Activated naive CD8-positive, alpha-beta T cell treated with anti-CD3 and anti-CD28 coated beads, Interleukin-2, amount 10 ng/mL, durations not matched to agents 7 days and 5 days (primary cell): ENCODE data around the gene NFATC3. TPM values are rescaled to one million over a fixed set of nuclear protein-coding genes. Genes with fewer than 3 reads are reported as not detected.
"Not testable (repeated sequence)": the region's sequence is repeated elsewhere in the genome, so short reads cannot be mapped to it uniquely, and the experiment has no call there.

Experiments
- ATAC-seq: fragments of 150-1000 bp; cut with Tn5 transposase; one replicate; pipeline ENCODE4 v1.10.0; 2021; ENCODE audit warnings: low read depth, moderate library complexity
- POLR2A ChIA-PET: fragments of 350-600 bp; sonication (Branson Sonifier 250); formaldehyde crosslinking; loops from one replicate; lab custom pipeline; 2021; ENCODE audit warnings: antibody characterized with exemption; lab: Charles Lee
- DNase-seq: peaks from one replicate; pipeline ENCODE4 v3.0.0; 2021
- H3K27ac Mint-ChIP-seq: one replicate; pipeline ENCODE4 v1.8.0; 2022; ENCODE audit warnings: mild to moderate bottlenecking, mixed read lengths
- H3K27me3 Mint-ChIP-seq: one replicate; pipeline ENCODE4 v1.8.0; 2022; ENCODE audit warnings: mild to moderate bottlenecking, moderate library complexity, mixed read lengths
- H3K36me3 Mint-ChIP-seq: one replicate; pipeline ENCODE4 v1.8.0; 2021; ENCODE audit warnings: mild to moderate bottlenecking, mixed read lengths
- H3K4me1 Mint-ChIP-seq: one replicate; pipeline ENCODE4 v1.8.0; 2021; ENCODE audit warnings: mixed read lengths
- H3K4me3 Mint-ChIP-seq: one replicate; pipeline ENCODE4 v1.8.0; 2022; ENCODE audit warnings: mild to moderate bottlenecking, moderate library complexity, mixed read lengths
- H3K9me3 Mint-ChIP-seq: one replicate; pipeline ENCODE4 v1.8.0; 2021; ENCODE audit warnings: mixed read lengths
- total RNA-seq, 2 experiments: library from RNA; stranded (reverse); gene quantifications; one replicate each; pipeline ENCODE4 v1.2.3, GENCODE V29; 2021

The NFATC3 gene
- total RNA-seq, 2 experiments from 2014 or later = 132 to 139 TPM

GRCh38 chr16:68086336-68086841 lies 1.2 kb downstream of the NFATC3 start:
- DNase-seq (no peak), ATAC-seq (no peak)
- Mint-ChIP-seq H3K27me3 (no peaks in the 10 kb centered on the region), H3K27ac (peak overlapping the region; percentile 90), H3K36me3 (peaks cover 7% of the 10 kb centered on the region), H3K4me1 (peaks cover 56% of the 10 kb centered on the region), H3K4me3 (peak overlapping the region; percentile 99), H3K9me3 (no peaks in the 10 kb centered on the region)
- POLR2A ChIA-PET = interaction anchor here (1.1 to 11.3 kb wide), 5 partner anchors 14 to 149 kb away, joined by 3 to 240 read pairs (median 7); partner anchors contain the start of genes DPEP2 and PSMB10

DNA sequence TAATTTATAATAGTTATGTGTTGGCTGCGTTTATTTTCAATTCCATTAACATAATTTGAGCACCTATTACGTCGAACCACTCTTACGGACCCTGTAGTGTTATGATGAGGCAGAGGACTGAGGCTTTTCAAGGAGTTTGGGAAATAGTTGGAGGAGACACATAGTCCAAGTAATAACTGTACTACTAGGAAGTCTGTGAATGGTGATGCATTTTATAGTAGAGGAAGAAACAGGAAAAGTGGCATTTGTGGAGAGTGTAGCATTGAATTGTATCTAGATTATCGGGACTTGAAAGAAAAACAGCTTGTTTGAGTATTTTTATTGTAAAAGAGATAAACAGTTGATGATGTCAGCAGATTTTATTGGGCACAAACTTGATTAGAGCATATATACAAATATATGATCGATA lies 1.7 kb downstream of the NFATC3 start:
- ATAC-seq (no peak), DNase-seq (no peak)
- Mint-ChIP-seq H3K4me3 (peak overlapping the region; percentile 99), H3K36me3 (peaks cover 7% of the 10 kb centered on the region), H3K27me3 (no peaks in the 10 kb centered on the region), H3K4me1 (peaks cover 56% of the 10 kb centered on the region), H3K9me3 (no peaks in the 10 kb centered on the region), H3K27ac (peak overlapping the region; percentile 90)
- POLR2A ChIA-PET = interaction anchor here (1.4 to 11.3 kb wide), 3 partner anchors 15 to 150 kb away, joined by 3 to 240 read pairs (median 7); partner anchors contain the start of genes DPEP2 and PSMB10

DNA sequence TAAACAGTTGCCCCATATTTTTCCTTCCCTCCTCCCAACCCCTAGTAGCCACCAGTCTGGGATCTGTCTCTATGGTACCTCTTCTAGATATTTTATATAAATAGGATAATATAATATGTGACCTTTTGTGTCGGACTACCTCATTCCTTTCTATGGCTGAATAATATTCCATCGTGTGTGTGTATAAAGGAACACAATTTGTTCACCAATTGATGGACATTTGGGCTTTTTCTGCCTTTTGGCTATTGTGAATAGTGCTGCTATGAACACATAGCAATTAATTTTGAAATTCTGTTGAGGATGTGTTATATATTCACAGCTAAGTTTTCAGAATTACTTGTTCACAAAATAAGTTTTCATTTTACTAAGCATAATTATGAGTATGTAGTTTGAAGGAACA lies 2.5 kb downstream of the NFATC3 start:
- POLR2A ChIA-PET = interaction anchor here (1.4 to 11.3 kb wide), 3 partner anchors 15 to 151 kb away, joined by 3 to 240 read pairs (median 7); partner anchors contain the start of genes DPEP2 and PSMB10
- H3K27ac Mint-ChIP-seq = peak overlapping the region; percentile 74
- peaks cover 7% of the 10 kb centered on the region for H3K36me3 Mint-ChIP-seq
- H3K9me3 Mint-ChIP-seq = no peaks in the 10 kb centered on the region
- DNase-seq (no peak), ATAC-seq (no peak)
- H3K4me3 Mint-ChIP-seq = peak overlapping the region; percentile 99
- peaks cover 51% of the 10 kb centered on the region for H3K4me1 Mint-ChIP-seq
- H3K27me3 Mint-ChIP-seq = no peaks in the 10 kb centered on the region

GRCh38 chr16:68088130-68088972 lies 3.2 kb downstream of the NFATC3 start:
- Mint-ChIP-seq H3K4me1 (peaks cover 48% of the 10 kb centered on the region), H3K4me3 (peak overlapping the region; percentile 99), H3K36me3 (peaks cover 10% of the 10 kb centered on the region), H3K27ac (peak overlapping the region; percentile 77), H3K9me3 (no peaks in the 10 kb centered on the region), H3K27me3 (no peaks in the 10 kb centered on the region)
- POLR2A ChIA-PET = interaction anchor here (0.6 to 11.3 kb wide), 3 partner anchors 8 to 33 kb away, joined by 4 to 240 read pairs (median 7); no protein-coding TSS in a partner anchor
- DNase-seq = no peak
- no peak for ATAC-seq

- H3K27ac Mint-ChIP-seq = peak overlapping the region; percentile 77
- H3K4me3 Mint-ChIP-seq = peak overlapping the region; percentile 84
- POLR2A ChIA-PET = interaction anchor here (1.3 to 11.3 kb wide), 2 partner anchors 9 to 17 kb away, joined by 7 to 240 read pairs; no protein-coding TSS in a partner anchor
- DNase-seq = no peak
- ATAC-seq = no peak
- H3K36me3 Mint-ChIP-seq = peaks cover 10% of the 10 kb centered on the region
- peaks cover 45% of the 10 kb centered on the region for H3K4me1 Mint-ChIP-seq
- no peaks in the 10 kb centered on the region for H3K27me3 Mint-ChIP-seq
- no peaks in the 10 kb centered on the region for H3K9me3 Mint-ChIP-seq
Measured at GRCh38 chr16:68089067-68089466, 3.9 kb downstream of the NFATC3 start.

DNA sequence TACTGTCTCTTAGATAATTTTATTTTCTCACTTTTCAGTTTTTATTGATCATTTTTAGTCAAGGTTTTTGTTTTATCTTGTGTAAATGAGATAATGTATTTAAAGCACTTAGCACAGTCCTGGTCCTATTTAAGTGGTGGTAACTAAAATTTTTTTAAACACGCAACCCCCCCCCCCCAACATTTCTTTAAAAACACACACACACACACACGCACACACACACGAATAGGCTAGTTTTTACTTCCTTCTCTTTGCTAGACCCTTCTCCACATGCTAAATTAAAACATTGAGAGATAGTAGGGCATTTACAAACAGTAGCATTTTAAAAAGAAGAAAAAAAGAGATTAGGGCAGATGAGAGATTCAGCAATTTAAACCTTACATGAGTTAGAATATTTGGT lies 5.0 kb downstream of the NFATC3 start:
- Mint-ChIP-seq H3K4me1 (peaks cover 51% of the 10 kb centered on the region), H3K9me3 (no peaks in the 10 kb centered on the region), H3K27ac (peak overlapping the region; percentile 89), H3K4me3 (peak overlapping the region; percentile 84), H3K36me3 (peaks cover 10% of the 10 kb centered on the region), H3K27me3 (no peaks in the 10 kb centered on the region)
- ATAC-seq (no peak), DNase-seq (no peak)
- POLR2A ChIA-PET = no interaction called here

- DNase-seq (no peak), ATAC-seq (no peak)
- peaks cover 52% of the 10 kb centered on the region for H3K4me1 Mint-ChIP-seq
- H3K27ac Mint-ChIP-seq = peak overlapping the region; percentile 89
- H3K27me3 Mint-ChIP-seq = no peaks in the 10 kb centered on the region
- peaks cover 11% of the 10 kb centered on the region for H3K36me3 Mint-ChIP-seq
- no peaks in the 10 kb centered on the region for H3K9me3 Mint-ChIP-seq
- H3K4me3 Mint-ChIP-seq = peak overlapping the region; percentile 84
- POLR2A ChIA-PET = no interaction called here
Measured at GRCh38 chr16:68090533-68090932, 5.4 kb downstream of the NFATC3 start.

GRCh38 chr16:68091380-68092261 lies 6.5 kb downstream of the NFATC3 start:
- ATAC-seq = no peak
- Mint-ChIP-seq H3K4me1 (peaks cover 59% of the 10 kb centered on the region), H3K9me3 (no peaks in the 10 kb centered on the region), H3K27ac (peak overlapping the region; percentile 63), H3K36me3 (peaks cover 10% of the 10 kb centered on the region), H3K4me3 (peak overlapping the region; percentile 62), H3K27me3 (no peaks in the 10 kb centered on the region)
- no peak for DNase-seq
- POLR2A ChIA-PET = interaction anchor here (0.6 to 2.2 kb wide), 2 partner anchors 51 to 245 kb away, joined by 3 to 4 read pairs; no protein-coding TSS in a partner anchor

- H3K9me3 Mint-ChIP-seq, H3K27me3 Mint-ChIP-seq, DNase-seq, H3K36me3 Mint-ChIP-seq, ATAC-seq: not testable (repeated sequence)
- peak overlapping the region; percentile 62 for H3K4me3 Mint-ChIP-seq
- H3K27ac Mint-ChIP-seq = peak overlapping the region; percentile 31
- POLR2A ChIA-PET = interaction anchor here (0.6 to 2.2 kb wide), 3 partner anchors 52 to 270 kb away, joined by 3 to 4 read pairs (median 3); no protein-coding TSS in a partner anchor
- peaks cover 64% of the 10 kb centered on the region for H3K4me1 Mint-ChIP-seq
Measured at GRCh38 chr16:68092275-68092674, 7.1 kb downstream of the NFATC3 start.

DNA sequence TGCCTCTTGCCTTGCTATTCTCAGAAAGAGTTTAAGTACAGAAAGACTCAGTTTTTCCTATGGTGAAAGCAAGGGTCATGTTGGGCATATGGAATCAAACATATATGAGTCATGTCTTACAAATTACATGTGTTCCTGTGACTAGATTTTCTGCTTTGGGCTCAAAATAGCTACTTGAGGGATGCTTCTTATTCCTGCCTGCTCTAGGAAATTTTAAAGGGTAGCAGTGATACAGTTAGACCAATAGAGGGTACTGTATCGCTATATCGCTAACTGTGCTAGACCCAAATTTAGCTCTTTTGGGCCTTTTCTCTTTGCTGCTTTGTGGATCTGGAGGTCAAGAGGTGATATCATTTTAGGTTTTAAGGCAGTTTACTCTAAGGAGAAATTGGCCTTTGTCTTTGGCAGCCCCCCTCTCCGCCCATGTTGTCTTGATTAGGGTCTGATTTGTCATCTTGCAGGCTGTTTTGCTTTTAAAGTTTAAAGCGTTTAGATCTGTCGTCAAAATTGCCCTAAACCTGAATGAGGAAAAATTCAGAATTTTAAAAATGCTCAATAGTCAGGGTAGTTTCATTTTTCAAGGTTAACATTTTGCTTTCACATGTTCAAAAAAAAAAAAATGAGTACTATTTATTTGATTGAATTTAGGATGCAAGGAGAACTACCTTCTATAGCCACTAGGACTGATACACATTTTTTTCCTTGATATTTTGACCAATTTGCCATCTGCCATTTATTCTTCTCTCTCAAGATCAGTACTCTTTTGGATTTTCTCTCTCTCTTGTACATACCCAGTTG lies 8.8 kb downstream of the NFATC3 start:
- no peak for DNase-seq
- POLR2A ChIA-PET = interaction anchor here (0.7 to 2.2 kb wide), 6 partner anchors 9 to 53 kb away, joined by 3 to 13 read pairs (median 4); partner anchors contain the start of gene NFATC3
- peak overlapping the region; percentile 61 for H3K4me3 Mint-ChIP-seq
- peak; percentile 79 for ATAC-seq
- H3K27ac Mint-ChIP-seq = peak overlapping the region; percentile 27
- no peaks in the 10 kb centered on the region for H3K27me3 Mint-ChIP-seq
- peaks cover 13% of the 10 kb centered on the region for H3K36me3 Mint-ChIP-seq
- H3K4me1 Mint-ChIP-seq = peaks cover 61% of the 10 kb centered on the region
- no peaks in the 10 kb centered on the region for H3K9me3 Mint-ChIP-seq

DNA sequence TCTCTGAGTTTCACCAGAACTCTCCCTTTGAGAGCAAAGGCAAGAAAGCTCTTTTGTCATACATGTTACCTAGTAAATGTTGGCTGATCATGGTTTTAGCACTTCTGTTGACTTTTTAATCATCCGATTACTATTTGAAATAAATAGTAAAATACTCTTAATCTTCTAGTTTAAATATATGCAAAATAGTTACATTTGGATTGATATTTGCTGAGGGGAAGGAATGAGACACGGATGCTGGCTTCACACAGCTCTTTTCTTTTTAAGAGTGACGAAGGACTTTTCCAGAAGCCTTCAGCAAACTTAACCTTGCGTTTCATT lies 9.4 kb downstream of the NFATC3 start:
- POLR2A ChIA-PET = interaction anchor here (1.4 to 1.9 kb wide), 2 partner anchors 9 to 24 kb away, joined by 5 to 13 read pairs; partner anchors contain the start of gene NFATC3
- Mint-ChIP-seq H3K4me1 (peaks cover 56% of the 10 kb centered on the region), H3K36me3 (peaks cover 14% of the 10 kb centered on the region), H3K9me3 (no peaks in the 10 kb centered on the region), H3K27me3 (no peaks in the 10 kb centered on the region), H3K4me3 (peak overlapping the region; percentile 61), H3K27ac (peak overlapping the region; percentile 40)
- ATAC-seq (no peak), DNase-seq (no peak)

DNA sequence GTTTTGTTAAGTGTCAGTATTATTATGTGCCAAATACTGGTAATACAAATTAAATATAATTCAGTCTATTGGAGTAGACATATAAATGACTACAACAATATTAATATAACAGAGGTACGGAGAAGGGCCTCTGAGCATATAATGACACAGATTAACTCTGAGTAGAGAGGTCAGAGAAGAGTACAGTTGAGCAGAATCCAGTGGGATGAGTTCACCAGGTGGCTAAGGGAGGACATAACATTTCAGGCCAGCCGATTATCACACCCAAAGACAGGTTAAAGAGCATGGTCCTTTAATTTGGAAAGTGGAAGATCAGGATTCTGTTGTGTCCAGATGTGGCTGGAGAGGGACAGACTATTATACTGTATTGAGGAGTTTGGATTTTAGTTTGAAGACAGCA lies 11.3 kb downstream of the NFATC3 start:
- ATAC-seq (no peak), DNase-seq (no peak)
- Mint-ChIP-seq H3K27ac (no peak overlapping the region), H3K27me3 (no peaks in the 10 kb centered on the region), H3K4me1 (peaks cover 46% of the 10 kb centered on the region), H3K9me3 (no peaks in the 10 kb centered on the region), H3K36me3 (peaks cover 18% of the 10 kb centered on the region), H3K4me3 (no peak overlapping the region)
- POLR2A ChIA-PET = no interaction called here
